NT2/D1 (cell line): ENCODE measurements around the gene ARIH1.

Source experiments
- SUZ12 ChIP-seq: IDR thresholded peaks from 2 replicates; pipeline ENCODE4 v1.6.1; 2011; ENCODE audit not compliant: insufficient read length, insufficient read depth; ENCODE audit errors: extremely low read depth
- YY1 ChIP-seq: IDR thresholded peaks from 2 replicates; pipeline ENCODE4 v1.6.1; 2011; ENCODE audit not compliant: insufficient read length, insufficient read depth

GRCh38 chr15:72473614-72474465 is at the start of gene ARIH1:
- TF ChIP-seq SUZ12 (no peak), YY1 (no peak)
